NCI-H1436 treated with DMSO at 0.1 percent for 48 hours (cell line): ENCODE results near the gene SLC10A7.
"Not testable (repeated sequence)": the region's sequence is repeated elsewhere in the genome, so short reads cannot be mapped to it uniquely, and the experiment has no call there.

Source experiments
- DNase-seq: peaks from one replicate; lab custom pipeline; 2025; lab: John Stamatoyannopoulos, UW

Gene SLC10A7

DNA sequence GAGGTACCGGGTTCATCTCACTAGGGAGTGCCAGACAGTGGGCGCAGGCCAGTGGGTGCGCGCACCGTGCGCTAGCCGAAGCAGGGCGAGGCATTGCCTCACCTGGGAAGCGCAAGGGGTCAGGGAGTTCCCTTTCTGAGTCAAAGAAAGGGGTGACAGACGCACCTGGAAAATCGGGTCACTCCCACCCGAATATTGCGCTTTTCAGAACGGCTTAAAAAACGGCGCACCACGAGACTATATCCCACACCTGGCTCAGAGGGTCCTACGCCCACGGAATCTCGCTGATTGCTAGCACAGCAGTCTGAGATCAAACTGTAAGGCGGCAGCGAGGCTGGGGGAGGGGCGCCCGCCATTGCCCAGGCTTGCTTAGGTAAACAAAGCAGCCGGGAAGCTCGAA lies 171.6 kb downstream of the SLC10A7 start:
- not testable (repeated sequence) for DNase-seq

DNA sequence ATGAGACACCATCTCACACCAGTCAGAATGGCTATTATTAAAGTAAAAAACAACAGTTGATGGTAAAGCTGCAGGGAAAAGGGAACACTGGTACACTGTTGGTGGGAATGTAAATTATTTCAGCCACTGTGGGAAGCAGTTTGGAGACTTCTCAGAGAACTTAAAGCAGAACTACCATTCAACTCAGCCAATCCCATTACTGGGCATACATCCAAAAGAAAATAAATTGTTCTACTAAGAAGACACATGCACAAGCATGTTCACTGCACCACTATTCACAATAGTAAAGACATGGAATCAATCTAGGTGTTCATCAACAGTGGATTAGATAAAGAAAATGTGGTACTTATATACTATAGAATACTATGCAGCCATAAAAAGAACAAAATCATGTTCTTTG lies 172.4 kb downstream of the SLC10A7 start:
- no peak for DNase-seq

DNA sequence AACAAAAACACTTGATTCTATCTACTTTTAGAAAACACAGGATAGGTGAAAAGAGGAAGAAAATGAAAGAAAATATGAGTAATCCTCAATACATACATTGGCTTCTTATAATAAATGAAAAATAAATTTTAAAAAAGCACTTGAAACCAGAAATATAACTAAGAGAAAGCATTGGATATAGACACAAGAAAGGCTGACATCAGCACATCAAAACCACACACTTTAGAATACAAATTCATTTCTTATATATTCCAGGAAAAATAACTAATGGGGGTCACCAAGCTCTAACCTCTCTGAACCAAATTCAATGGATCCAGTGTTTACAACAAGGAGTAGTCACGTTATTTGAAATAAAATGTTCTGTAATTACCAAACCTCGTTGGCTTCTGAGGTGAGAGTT lies 173.9 kb downstream of the SLC10A7 start:
- no peak for DNase-seq

DNA sequence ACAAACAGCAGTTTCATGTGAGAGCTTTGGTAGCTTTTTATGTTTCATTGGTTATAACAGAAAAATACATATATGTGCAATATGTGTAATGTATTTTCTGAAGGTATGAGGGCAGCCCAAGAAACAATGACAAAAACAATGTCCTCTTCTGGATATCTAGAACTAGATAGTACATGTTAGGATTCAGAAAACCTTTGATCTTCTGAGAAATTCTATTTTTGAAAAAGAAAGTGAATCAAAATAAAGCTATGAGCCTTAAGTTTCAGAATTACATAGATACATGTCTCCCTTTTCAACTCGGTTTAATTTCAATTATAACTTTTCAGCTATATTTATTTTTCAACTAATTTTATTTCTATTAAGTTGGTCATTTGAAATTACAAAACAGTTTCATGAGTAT lies 175.5 kb downstream of the SLC10A7 start:
- DNase-seq, result no peak

DNA sequence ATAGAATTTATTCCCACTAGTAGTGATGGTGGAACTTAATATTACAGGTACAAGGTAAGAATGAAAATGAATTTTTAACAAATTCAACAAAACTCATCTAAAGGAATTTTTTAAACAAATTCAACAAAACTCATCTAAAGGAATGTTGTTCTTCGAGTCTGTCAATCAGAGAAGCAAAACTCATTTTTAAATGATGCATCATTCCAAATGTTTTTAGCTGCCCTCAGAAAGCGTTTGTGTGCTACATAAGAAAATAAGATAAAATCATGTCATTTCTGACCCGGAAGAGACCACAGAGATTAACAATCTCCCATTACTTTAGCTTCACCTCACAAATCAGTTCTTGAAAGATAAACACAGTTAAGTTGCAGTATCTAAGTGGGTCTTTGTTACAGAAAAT lies 178.0 kb downstream of the SLC10A7 start:
- no peak for DNase-seq

DNA sequence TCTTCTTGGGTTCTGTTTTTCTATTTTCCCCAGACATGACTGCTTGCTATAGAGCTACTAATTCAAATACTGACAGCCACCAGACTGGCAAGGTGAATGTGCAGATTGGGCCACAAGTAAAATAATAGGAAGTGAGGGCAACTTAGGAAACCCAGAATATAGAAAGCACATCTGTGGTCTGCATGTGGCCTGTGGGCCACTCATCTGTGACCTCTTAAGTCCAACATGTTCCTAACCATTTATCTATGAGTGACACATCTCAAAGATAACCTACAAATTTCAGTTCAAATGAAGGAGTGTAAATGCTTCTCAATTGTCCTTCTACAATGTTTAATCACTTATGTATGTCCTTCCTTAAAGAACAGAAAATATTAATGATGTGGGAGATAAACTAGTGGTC lies 178.5 kb downstream of the SLC10A7 start:
- DNase-seq, result no peak

DNA sequence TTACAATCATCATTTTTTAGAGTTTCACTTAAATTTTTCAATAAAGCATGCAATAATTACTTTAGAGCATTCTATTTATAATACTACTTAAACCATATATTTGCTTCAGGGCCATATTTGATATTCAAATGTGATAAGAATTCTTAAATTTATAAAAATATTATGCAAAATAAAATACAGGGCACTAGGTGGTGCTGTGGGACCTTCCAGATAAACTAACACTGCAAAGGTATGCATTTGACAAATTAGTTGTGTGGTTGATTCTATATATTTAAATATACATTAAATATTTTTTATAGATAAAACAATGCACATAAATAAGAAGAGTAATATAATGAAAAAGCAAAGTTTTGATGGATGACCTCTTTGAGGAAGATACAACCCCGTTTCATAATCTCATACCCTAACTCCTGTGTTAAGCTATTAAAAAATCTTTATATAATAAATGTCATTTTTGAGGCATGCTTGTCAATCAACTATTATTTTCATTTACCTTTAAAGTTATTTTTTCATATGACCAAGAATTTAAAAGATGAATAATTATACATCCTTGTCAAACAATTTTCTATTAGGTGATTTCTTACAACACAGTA lies 179.0 kb downstream of the SLC10A7 start:
- DNase-seq, result no peak

DNA sequence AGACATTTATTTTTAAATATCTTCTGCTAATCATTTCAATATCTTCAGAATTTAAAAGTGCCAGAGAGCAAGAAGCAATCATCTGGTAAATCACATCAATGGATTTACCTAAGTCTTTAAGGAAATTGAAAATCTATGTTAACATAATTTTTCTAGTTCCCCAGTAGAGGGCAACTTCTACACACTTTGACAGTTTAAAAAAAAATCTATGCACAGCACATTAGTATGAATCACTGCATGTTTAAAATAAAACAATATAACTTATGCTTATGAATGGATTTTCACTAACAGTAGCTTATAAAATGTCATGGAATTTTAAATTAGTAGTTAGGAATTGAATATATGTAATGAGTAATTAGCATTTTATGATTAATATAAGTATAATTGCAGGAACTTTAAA lies 180.9 kb downstream of the SLC10A7 start:
- no peak for DNase-seq

DNA sequence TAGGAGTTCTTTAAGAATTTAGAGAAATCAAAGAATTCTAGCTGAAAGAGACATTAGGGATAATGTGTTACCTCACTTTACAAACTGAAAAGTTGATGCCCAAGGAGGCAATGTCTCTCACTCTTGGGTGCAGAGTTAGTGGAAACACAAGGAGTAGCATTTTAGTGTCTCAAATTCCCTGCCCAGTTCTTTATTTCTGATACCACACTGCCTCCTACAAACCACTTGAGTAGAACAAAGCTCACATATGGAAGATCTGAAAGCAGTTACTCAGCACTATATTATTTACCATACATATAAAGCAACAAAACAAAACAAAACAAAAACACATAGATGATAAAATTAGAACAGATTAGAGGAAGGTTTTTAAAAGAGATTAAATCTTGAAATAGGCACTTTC lies 183.2 kb downstream of the SLC10A7 start:
- DNase-seq, result no peak

DNA sequence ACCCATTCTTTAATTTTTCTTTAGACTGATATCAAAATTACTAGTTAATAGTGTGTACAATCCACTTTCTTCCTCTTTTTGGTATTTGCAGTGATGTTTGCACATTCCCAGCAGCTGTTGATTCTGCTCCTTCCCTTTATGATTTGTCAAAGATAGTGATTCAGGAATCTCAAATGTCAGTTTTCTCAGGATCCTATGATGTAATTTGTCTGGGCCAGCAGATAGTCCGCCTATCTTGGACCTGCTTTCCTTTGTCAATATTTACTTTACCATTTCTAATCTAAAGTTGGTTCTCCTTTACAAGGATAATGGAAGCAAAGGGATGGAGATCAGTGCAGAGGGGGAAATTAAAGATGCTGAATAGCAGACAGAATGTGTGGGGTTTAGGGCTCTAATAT lies 185.3 kb downstream of the SLC10A7 start:
- DNase-seq, result no peak

DNA sequence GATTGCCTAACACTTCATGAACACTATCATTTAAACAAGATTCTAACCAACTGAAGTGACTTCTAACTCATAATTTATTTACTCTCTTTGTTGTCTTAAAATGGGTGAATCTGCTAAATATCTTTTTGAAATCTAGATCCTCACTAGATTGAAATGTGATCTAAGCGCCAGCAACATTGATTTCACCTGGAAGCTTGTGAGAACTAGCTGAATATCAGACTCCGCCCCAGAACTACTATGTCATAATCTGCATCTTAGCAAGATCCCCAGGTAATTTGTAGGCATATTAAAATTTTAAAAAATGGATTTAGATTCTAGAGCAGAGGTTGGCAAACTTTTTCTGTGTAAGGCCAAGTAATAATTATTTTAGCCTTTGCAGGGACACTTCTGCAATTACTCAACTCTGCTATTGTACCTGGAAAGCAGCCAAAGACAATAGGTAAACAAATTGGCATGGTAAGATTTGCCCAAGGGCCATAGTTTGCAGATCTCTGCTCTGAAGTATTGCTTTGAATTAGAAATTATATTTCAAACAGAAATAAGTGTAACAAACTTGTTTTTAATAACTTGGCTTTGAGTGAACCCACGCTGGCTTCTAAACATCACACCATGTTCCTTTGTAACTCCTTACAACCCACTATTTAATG lies 185.9 kb downstream of the SLC10A7 start:
- DNase-seq, result no peak

DNA sequence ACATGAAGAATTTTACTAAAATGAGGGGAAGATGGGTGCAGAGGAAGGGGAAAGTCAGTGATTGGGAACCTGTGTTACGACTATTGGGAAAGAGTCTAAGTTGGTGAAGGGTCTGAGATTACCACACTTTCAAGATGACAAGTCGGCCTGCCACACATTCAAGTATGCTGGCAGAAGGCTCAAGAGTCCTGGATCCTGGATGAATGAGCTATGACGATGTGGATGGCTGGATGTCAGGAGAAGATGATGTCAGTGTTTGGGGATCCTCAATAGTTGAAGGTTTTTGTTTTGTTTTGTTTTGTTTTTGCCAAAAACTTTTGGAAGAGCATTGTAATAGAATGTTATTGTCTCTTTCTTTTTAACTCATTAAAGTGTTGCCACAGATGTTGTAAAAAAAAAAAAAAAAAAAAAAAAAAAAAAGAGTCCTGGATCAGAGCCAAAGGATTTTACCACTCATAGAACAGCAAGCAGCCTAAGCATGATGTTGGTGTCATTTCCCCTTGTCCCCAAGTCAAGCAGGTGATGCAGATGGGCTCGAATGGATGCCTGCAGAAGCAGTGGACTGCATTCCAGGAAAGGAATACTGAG lies 186.8 kb downstream of the SLC10A7 start:
- no peak for DNase-seq

DNA sequence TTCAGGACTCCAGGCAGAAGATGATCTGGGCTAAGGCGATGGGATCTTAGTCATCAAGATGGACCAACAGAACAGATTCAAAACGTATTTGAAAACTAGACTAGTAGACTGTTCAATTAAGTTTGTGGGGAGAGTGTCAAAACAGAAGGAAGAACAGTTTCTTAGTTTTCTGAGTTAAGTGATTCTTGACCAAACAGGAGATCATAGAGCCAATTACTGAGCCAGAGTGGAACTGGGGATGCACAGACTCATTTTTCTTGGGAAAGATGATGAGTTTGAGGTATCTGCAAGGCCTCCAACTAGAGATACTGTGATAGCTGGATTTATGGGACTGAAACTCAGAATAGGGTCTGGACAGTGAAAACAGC lies 187.9 kb downstream of the SLC10A7 start:
- DNase-seq, result no peak

DNA sequence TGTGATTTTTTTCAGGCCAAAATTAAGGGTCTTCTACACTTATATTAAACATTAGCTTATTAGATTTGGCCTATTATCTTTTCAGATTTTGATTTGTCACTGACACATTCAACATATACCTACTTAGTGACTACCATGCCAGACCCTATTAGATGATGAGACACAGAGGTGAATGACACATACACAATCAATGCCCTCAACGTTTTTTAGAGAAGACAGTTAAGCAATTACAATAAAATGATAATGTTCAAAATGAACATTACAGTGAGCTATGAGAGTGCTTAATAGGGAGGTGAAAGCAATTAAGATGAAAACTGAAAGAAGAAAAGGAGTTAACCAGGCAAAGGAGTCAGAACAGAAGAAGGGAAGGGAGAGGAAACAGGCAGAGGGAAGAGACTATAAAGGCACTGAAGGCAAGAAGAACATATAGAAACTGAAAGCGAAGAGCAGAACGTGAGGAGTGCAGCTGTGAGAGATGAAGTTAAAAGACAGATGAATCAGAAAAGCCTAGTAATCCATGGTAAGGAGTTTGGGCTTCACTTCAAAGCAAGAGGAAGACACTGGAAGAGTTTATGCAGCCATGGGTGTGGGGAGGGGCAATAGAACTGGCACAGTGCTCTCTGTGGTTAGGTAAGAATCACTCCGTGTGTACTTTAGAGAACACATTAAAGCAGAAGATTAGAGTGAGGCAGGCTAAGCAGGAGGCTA lies 188.4 kb downstream of the SLC10A7 start:
- no peak for DNase-seq

DNA sequence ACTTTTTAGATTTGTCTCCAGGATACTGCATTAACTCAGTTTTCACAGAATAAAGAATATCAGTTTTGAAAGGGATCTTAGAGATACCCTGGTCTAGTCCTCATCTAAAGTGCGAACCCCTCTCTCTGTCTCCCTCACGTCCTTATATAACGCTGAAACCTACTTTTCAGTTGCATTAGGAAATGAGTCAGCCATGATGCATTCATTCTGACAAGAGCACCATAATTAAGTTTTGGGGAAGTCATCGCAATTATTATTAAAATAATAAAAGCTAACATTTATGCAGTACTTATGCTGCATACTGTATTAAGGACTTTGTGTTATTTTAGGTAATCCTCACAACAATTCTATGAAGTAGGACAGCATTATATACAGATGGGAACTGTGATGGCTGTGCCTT lies 191.3 kb downstream of the SLC10A7 start:
- DNase-seq, result no peak

DNA sequence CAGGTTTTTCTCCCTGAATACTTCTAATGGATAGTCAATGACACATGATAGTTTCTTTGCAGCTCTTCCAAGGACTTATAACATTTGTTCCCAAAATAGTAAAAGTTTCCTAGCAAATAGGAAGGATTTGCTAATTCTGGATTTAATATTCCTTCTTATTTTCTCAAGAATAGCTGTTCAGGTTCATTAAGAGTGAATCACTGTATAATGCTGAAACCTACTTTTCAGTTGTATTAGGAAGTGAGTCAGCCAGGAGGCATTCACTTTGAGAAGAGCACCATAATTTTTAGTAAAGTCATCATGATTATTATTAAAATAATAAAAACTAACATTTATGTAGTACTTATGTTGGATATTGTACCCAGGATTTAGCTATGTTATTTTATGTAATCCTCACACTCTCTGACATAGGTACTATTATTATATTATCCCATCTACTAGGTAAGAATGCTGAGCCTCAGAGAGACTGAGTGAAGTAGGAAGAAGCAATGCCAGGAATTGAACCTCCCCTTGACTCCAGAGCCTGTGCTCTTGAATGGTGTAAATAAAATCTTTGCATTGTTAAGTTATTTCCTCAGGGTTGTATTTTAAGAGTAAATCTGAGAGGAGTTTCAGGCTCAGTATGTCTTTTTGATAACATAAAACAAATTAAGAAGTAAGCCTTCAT lies 192.6 kb downstream of the SLC10A7 start:
- no peak for DNase-seq

DNA sequence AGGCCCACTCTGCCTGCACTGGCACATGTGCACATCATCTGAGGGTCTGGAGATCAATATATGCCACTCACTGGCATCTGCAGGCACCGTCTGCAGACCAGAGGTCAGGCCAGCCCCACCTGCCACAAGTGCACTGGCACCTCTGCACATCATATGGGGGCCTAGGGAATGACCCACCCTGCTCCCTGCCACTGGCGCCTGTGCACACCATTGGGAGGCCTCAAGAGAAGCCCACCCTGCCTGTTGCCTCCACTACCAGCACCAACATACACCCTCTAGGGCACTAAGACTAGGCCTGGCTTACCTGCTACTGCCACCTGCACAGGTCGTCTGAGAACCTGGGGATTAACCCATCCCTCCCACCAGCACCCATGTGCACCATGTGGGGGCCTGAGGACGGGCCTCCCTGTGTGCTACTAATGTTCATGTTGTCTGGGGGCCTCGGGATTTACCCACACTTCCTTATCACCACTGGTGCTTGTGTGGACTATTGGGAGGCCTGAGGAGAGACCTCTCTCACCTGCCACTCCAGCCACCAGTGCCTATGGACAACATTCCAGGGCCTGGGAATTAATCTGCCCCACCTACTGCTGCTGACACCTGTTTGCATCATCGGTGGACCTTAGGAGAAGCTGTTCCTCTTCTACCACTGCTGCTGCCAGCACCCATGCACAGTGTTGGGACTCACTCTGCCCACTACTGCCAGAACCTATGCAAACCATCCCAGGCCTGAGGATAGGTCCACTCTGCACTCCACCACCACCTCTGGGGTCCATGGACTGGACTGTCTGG lies 193.7 kb downstream of the SLC10A7 start:
- DNase-seq, result no peak

DNA sequence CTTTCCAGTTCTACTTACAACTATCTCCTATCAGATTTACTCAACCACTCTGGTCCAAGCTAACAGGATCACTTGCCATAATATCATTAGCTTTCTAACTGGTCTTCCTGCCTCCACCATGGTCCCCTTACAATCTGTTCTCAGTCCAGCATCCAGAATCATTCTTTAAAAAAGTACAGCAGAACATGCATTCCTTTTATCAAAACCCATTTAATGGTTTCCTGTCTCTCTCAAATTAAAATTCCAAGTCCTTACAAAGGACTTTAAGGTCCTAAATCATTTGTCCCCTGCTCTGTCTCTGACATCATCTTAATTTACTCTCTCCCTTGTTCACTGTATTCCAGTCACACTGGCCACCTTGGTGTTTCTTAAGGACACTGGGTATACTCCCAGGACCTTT lies 202.8 kb downstream of the SLC10A7 start:
- DNase-seq, result no peak

DNA sequence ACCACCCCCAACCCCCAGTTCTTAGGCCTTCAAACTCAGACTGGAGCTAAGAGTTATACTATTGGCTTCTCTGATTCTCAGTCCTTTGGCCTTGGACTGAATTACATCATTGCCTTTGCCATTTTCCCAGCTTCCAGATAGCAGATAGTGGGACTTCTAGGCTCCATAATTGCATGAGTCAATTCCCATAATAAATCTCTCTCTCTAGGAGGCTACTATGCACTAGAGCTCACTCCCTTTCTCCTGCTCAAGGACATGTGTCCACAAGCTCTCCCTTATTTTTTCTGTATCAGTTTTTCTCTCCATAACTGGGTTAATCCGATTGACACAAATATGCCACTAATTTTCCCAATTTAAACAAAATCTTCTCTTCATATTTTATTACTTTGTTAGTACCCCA lies 204.0 kb downstream of the SLC10A7 start:
- no peak for DNase-seq

DNA sequence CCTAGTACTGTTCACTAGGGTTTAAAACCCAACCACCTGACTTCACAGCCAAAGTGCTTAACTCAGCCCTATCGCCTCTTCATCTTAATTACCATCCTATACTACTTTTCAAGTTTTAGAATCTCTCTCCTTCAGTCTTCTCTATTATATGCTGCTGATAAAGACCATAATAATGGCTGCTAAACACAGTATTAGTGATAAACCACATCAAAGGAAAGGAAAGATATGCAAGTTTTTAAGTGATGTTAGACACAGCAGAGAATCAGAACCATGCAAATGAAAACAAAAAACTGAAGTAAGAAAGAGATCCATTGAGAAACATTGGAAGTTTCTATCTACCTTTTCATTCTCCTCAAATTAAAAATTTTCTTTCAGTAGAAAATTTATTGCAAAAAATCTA lies 206.6 kb downstream of the SLC10A7 start:
- DNase-seq, result no peak

DNA sequence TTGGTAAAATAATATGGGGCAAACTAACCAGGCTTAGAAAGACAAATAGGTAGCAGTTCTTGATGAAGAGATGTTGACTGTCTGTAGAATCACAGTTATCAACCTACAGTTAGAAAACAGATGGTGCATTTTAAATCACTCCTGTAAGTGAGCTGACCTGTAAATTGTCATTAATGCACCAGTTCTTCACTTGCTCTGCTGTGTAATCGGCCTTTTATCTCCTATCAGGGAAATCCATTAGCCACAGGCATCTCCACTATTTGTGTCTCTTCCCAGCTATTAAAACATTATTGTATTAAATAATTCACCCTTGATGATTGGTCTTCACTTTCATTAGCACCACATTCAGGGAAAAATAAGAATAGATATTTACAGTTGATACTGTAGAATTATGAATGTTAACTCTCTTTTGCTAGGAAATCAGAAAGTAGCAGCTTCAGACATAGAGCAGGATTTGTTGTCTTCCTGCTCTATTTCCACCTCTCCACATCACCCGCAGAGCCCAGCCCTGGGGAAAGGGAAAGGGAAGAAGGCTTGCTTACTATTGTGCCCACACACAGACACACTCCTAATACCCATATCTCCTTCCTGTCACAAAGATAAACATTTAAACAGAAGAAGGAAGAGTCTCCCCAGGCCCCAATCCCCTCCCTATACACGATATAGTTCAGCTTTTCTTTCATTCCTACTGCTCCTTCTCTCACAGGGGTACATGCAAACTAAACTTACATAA lies 210.3 kb downstream of the SLC10A7 start:
- no peak for DNase-seq
